Thyroid gland (tissue), 4 donors: ENCODE data around the gene PCED1A. TPM values are rescaled to one million over a fixed set of nuclear protein-coding genes. Genes with fewer than 3 reads are reported as not detected.
"Not testable (repeated sequence)": the region's sequence is repeated elsewhere in the genome, so short reads cannot be mapped to it uniquely, and the experiment has no call there.

Experiments
- DNase-seq, 2 donors: peaks; one replicate each; pipeline ENCODE4 v3.0.0-alpha.2; 2019
- H3K27ac ChIP-seq, 3 donors: fragments of 200-600 bp; sonication (generic); 1 replicate in 2 of 3; 2 replicates in 1 of 3; pipeline ENCODE4 v1.5.1; 2016 to 2019; ENCODE audit warnings: mild to moderate bottlenecking in 1 of 3, moderate library complexity in 1 of 3
- H3K27me3 ChIP-seq: fragments of 200-600 bp; sonication (generic); one replicate; pipeline ENCODE4 v1.5.1; 2019
- H3K36me3 ChIP-seq, 2 donors: fragments of 200-600 bp; sonication (generic); one replicate each; pipeline ENCODE4 v1.5.1; 2016 to 2019
- H3K4me1 ChIP-seq, 2 donors: fragments of 200-600 bp; sonication (generic); one replicate each; pipeline ENCODE4 v1.5.1; 2017 to 2019
- H3K4me3 ChIP-seq, 3 donors: fragments of 200-600 bp; sonication (generic); replicated peaks in 1 of 3; 1 replicate in 2 of 3; 2 replicates in 1 of 3; pipeline ENCODE4 v1.5.1; 2016; ENCODE audit warnings: mild to moderate bottlenecking in 1 of 3
- H3K9me3 ChIP-seq: fragments of 200-600 bp; sonication (generic); one replicate; pipeline ENCODE4 v1.5.1; 2017
- POLR2A ChIP-seq, 2 donors: fragments of 450-650 bp; IDR thresholded peaks; one replicate each; pipeline ENCODE4 v1.6.1; 2017; ENCODE audit warnings: antibody characterized with exemption in 2 of 2, mild to moderate bottlenecking in 2 of 2, moderate library complexity in 1 of 2
- WGBS, 2 donors: methylation state at CpG; one replicate each; pipeline ENCODE4 v1.1.5; 2017; 5-methylcytosine and 5-hydroxymethylcytosine counted together
- intact Hi-C: fragments of 100-400 bp; cut with DNase I; formaldehyde crosslinking; loops from one replicate; pipeline ENCODE4 v1.15.1; 2023
- total RNA-seq, 4 donors: library from RNA; depleted of rRNA; stranded (reverse); fragments of >200 nt; gene quantifications; one replicate each; pipeline ENCODE4 v1.2.3, GENCODE V29; 2016
- TF ChIP-seq, protein P1 (sequence below), 6 experiments: fragments of 200-600 bp in 3 of 6; fragments of 450-650 bp in 3 of 6; sonication (generic) in 3 of 6; IDR thresholded peaks; one replicate each; pipeline ENCODE4 v1.5.1; 2016 to 2019; ENCODE audit warnings: antibody characterized with exemption in 6 of 6, mild to moderate bottlenecking in 2 of 6, inconsistent platforms in 1 of 6, moderate library complexity in 1 of 6

PCED1A gene
- total RNA-seq, 4 donors from 2014 or later = 38.0 to 95.9 (median 63.4) TPM

DNA sequence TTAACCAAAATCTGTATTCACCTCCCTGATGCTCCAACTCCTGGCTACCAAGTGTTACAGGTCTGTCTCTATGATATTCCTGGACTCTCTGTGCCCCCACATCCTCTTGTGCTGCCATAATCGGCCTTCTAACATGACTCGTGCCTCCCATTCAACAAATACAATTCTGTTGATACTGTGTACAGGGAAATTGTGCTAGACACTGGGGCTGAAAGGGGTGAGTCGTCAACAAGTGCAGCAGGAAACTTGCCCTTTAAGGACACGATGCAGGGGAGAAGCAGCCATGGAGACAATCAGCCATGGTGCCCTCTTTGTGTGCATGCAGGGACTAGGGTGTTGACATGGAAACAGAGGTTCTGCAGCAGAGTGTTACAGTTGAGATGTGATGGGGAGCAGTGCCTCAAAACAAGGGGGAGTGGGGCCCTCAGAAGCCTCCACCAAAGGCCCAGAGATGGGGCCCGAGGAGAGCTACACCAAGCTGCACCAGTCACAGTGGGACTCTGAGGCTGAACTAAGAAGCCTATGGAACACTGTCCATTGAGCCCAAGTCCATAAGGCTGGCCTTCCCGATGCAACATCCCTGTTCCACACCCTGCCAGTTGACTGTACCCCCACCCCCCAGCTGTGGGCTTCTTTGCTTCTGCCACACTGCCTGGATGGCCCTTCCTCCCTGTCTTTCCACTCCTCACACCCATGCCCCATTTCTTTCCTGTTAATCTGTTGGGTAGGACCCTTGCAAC is 3.1 kb downstream of the PCED1A start:
- TF ChIP-seq, protein P1, sequence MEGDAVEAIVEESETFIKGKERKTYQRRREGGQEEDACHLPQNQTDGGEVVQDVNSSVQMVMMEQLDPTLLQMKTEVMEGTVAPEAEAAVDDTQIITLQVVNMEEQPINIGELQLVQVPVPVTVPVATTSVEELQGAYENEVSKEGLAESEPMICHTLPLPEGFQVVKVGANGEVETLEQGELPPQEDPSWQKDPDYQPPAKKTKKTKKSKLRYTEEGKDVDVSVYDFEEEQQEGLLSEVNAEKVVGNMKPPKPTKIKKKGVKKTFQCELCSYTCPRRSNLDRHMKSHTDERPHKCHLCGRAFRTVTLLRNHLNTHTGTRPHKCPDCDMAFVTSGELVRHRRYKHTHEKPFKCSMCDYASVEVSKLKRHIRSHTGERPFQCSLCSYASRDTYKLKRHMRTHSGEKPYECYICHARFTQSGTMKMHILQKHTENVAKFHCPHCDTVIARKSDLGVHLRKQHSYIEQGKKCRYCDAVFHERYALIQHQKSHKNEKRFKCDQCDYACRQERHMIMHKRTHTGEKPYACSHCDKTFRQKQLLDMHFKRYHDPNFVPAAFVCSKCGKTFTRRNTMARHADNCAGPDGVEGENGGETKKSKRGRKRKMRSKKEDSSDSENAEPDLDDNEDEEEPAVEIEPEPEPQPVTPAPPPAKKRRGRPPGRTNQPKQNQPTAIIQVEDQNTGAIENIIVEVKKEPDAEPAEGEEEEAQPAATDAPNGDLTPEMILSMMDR (IDR thresholded peaks at IDR 0.05) = no peak
- no peak for TF ChIP-seq POLR2A (IDR thresholded peaks at IDR 0.05)
- Histone ChIP-seq H3K4me1 (peaks cover 17 to 25% of the 10 kb centered on the region in 2 donors), H3K27ac (no peak overlapping the region), H3K4me3 (no peak overlapping the region), H3K36me3 (peaks cover 0 to 8% of the 10 kb centered on the region in 2 donors), H3K27me3 (no peaks in the 10 kb centered on the region), H3K9me3 (no peaks in the 10 kb centered on the region)
- WGBS, 2 donors = 93 to 95% methylated on average over 6 of the region's 6 CpGs
- intact Hi-C loops = no loop called here
- no peak for DNase-seq

DNA sequence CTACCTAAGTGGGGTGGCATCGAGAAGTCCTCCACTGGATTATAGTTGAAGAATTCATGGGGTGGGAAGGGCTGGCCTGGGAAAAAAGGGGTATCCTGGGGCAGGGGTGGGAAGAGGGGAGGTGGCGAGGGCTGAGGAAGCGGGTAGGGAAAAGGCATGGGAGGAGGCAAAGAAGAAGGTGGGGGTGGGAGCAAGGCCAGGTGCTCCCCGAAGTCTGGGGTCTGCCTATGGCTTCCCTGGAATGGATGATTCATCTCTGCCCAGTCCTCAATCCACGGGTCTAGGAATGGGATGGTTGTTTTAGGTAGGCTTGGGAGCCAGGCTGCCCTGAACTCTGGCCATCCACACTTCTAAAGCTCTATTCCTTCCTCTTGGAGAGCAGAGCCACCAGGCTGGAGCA is 4.4 kb downstream of the PCED1A start:
- peaks cover 0 to 8% of the 10 kb centered on the region in 2 donors for H3K36me3 ChIP-seq
- no peak overlapping the region for H3K27ac ChIP-seq
- H3K4me3 ChIP-seq = no peak overlapping the region
- no peaks in the 10 kb centered on the region for H3K9me3 ChIP-seq
- H3K4me1 ChIP-seq = peaks cover 8 to 14% of the 10 kb centered on the region in 2 donors
- H3K27me3 ChIP-seq = no peaks in the 10 kb centered on the region
- no peak for DNase-seq
- intact Hi-C loops = no loop called here
- 90 to 97% methylated on average over 5 of the region's 5 CpGs for WGBS, 2 donors
- TF ChIP-seq, protein P1 (IDR thresholded peaks at IDR 0.05) = no peak

DNA sequence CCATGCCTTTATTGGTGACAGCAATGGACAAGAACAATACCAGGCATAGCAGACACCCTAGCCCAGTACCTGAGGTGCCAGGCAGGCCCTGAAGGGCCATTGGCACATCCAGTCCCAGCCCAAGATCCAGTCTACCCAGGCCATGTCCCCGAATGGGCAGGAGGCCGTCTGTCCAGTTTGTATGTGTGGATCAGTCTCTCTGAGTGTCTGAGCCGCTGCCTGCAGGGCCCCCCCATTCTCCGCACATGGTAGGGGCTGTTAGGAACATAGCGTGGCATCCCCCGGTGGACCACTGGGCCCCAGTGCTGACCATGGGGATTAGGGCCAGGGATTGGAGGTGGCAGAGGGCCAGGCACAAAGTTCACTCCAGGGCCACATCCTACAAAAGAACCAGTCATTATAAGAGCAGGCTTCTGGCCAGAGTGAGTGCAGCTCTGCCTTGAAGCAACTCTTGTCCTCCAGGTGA is 5.1 kb downstream of the PCED1A start:
- Histone ChIP-seq H3K27ac (no peak overlapping the region), H3K4me1 (peaks cover 8 to 14% of the 10 kb centered on the region in 2 donors), H3K36me3 (peaks cover 0 to 8% of the 10 kb centered on the region in 2 donors), H3K27me3 (no peaks in the 10 kb centered on the region), H3K9me3 (no peaks in the 10 kb centered on the region), H3K4me3 (no peak overlapping the region)
- TF ChIP-seq, protein P1 (IDR thresholded peaks at IDR 0.05) = no peak
- no peak for TF ChIP-seq POLR2A (IDR thresholded peaks at IDR 0.05)
- intact Hi-C loops = no loop called here
- 80 to 93% methylated on average over 2 to 3 of the region's 6 CpGs for WGBS, 2 donors
- no peak for DNase-seq

DNA sequence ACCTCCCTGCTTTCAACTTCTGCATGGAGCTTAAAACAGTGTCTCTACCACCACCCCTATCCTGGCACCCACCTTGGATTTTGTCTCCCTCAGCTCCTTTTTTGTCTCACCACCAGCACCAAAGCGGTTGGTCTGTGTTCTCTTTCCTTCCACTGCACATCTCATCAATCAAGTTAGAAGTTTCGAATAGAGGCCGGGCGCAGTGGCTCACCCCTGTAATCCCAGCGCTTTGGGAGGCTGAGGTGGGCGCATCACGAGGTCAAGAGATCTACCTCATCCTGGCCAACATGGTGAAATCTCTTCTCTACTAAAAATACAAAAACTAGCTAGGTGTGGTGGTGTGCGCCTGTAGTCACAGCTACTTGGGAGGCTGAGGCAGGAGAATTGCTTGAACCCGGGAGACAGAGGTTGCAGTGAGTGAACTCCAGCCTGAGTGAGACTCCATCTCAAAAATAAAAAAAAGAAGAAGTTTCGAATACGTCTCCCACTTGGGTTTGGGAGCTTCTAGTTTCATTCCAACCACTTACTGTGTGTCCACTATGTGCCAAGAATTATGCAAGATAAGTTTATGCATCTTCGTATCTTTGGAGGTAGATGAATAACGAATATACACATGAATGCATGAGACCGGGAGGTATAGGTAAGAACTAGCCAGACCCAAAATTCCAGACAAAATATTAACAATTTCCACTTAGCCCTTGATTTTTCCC is 5.9 kb downstream of the PCED1A start:
- no peaks in the 10 kb centered on the region for H3K27me3 ChIP-seq
- H3K4me3 ChIP-seq = no peak overlapping the region
- TF ChIP-seq, protein P1 (IDR thresholded peaks at IDR 0.05) = no peak
- TF ChIP-seq POLR2A (IDR thresholded peaks at IDR 0.05) = no peak
- H3K27ac ChIP-seq = no peak overlapping the region
- intact Hi-C loops = no loop called here
- H3K9me3 ChIP-seq = no peaks in the 10 kb centered on the region
- peaks cover 0 to 8% of the 10 kb centered on the region in 2 donors for H3K36me3 ChIP-seq
- 95 to 96% methylated on average over 14 of the region's 14 CpGs for WGBS, 2 donors
- H3K4me1 ChIP-seq = peaks cover 4 to 8% of the 10 kb centered on the region in 2 donors
- DNase-seq = no peak

DNA sequence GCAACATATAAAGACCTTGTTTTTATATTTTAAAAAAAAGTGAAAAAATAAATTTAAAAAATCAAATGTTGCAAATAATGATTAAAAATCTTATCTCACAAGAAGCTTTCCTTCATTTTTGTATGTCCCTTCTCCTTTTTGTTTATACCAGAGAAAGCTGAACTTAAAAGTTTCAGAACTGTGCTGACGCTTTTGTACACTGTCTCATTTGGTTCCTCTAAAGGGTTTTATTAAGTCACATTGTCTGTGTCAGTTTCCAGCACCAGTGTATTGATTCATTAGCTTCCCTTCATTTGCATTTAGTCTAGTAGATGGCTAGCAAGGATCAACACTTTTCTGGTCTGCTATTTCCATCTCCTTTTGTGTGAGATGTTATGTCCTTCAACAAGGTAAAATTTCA is 6.7 kb downstream of the PCED1A start:
- TF ChIP-seq POLR2A (IDR thresholded peaks at IDR 0.05) = no peak
- TF ChIP-seq, protein P1 (IDR thresholded peaks at IDR 0.05) = no peak
- intact Hi-C loops = no loop called here
- peaks cover 0 to 8% of the 10 kb centered on the region in 2 donors for H3K36me3 ChIP-seq
- H3K4me3 ChIP-seq = no peak overlapping the region
- no peak overlapping the region for H3K27ac ChIP-seq
- no peaks in the 10 kb centered on the region for H3K27me3 ChIP-seq
- H3K9me3 ChIP-seq = no peaks in the 10 kb centered on the region
- no peaks in the 10 kb centered on the region for H3K4me1 ChIP-seq
- WGBS, 2 donors = 94 to 96% methylated on average over 1 of the region's 1 CpG
- DNase-seq = no peak

DNA sequence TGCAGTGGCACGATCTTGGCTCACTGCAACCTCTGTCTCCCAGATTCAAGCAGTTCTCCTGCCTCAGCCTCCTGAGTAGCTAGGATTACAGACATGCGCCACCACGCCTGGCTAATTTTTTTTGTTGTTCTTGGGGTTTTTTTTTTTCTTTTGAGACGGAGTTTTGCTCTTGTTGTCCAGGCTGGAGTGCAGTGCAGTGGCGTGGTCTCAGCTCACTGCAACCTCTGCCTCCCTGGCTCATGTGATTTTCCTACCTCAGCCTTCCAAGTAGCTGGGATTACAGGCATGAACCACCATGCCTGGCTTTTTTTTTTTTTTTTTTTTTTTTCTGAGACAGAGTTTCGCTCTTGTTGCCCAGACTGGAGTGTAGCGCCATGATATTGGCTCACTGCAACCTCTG is 9.2 kb downstream of the PCED1A start:
- peak; percentile 60 to 63 for DNase-seq
- H3K27ac ChIP-seq, intact Hi-C loops, H3K4me3 ChIP-seq, H3K27me3 ChIP-seq, H3K36me3 ChIP-seq, H3K4me1 ChIP-seq, H3K9me3 ChIP-seq: not testable (repeated sequence)
- 54 to 59% methylated on average over 7 of the region's 7 CpGs for WGBS, 2 donors
